ENCODE measurements around the gene S100PBP.

Gene S100PBP

DNA sequence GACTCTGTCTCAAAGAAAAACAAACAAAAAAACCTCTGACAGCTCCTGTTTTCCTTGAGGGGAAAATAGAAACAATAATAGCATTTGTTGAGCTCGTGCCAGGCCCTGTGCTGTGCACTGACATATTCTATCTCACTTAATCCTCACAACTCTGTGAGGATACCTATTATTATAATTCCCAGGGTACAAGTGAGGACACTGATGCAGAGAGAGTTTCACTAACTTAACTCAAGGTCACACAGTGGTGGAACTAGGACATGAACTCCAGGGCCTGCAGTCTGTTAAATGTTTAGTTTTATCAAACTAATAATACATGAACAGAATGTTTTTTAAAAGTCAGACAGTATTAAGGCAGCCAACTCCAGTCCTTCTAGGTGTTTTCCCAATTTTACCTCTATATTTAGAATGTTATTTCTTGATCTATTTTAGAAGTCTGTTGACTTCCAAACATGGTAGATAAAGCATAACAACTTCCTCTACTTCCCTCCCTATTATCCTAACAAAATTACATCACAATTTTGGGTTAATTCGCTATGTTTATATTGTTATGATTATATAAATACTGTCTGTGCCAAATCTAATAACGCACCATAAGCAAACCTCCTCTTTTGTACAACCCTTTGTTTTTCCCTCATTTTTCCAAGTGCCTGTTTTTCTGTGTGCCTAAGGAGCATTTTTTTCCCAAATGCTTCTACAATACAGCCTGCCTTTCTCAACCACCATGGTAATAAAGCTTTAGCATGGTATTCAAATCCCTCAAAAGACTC lies 48.4 kb downstream of the S100PBP start:
- H3K4me1 ChIP-seq (ENCODE audit: insufficient read depth, low read length) = peaks cover 8% of the 10 kb centered on the region
- H3K9me3 ChIP-seq (ENCODE audit: control insufficient read depth, insufficient read depth, low read length) = no peaks in the 10 kb centered on the region
- H3K9ac ChIP-seq (ENCODE audit: low read depth, low read length) = no peak overlapping the region
- no peaks in the 10 kb centered on the region for H3K36me3 ChIP-seq (ENCODE audit: insufficient read depth, low read length)

DNA sequence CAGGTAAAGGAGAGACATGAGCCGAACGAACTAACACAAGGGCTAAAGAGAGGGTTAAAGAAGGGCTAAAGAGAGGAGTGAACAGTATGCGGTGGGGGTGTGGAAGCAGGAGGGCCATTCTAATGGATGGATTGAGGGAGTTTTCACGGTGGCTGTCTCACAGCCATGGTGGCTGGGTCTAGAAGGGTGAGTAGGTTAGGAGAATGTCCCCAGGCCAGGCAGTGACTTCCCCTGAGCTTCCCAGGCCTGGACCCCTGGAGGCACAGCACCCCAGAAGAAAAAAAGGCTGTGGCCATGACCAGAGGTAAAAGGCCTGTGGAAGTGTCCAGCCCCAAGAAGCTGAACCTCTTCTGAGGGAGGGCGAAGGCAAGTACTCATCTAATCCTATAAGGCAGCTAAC lies 49.7 kb downstream of the S100PBP start:
- no peak overlapping the region for H3K9ac ChIP-seq (ENCODE audit: low read depth, low read length)
- peaks cover 4% of the 10 kb centered on the region; the same call in 1 of the 2 replicates for H3K4me1 ChIP-seq (ENCODE audit: insufficient read depth, low read length)
- H3K9me3 ChIP-seq (ENCODE audit: control insufficient read depth, insufficient read depth, low read length) = no peaks in the 10 kb centered on the region
- no peaks in the 10 kb centered on the region for H3K36me3 ChIP-seq (ENCODE audit: insufficient read depth, low read length)

DNA sequence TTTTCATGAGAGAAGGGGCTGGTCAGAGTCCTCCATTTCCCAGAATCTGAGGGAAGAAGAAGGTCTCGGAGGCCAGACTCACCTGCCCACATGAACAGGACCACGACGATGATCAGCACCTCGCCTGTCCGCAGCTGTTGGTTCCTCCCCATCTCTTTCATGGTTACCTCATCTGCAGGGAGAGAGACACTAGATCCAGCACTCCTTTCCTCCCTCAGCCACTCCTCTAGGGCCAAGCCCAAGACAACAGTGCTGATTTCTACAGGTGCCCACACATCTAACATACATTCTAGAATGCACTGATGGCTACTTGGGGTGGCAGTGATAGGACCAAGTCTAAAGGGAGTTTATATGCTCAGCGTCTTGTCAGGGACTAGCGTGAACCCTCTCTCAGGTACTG lies 50.2 kb downstream of the S100PBP start:
- Histone ChIP-seq H3K4me1 (ENCODE audit: insufficient read depth, low read length) (peaks cover 5% of the 10 kb centered on the region; the same call in 1 of the 2 replicates), H3K36me3 (ENCODE audit: insufficient read depth, low read length) (no peaks in the 10 kb centered on the region), H3K9me3 (ENCODE audit: control insufficient read depth, insufficient read depth, low read length) (no peaks in the 10 kb centered on the region), H3K9ac (ENCODE audit: low read depth, low read length) (no peak overlapping the region)

DNA sequence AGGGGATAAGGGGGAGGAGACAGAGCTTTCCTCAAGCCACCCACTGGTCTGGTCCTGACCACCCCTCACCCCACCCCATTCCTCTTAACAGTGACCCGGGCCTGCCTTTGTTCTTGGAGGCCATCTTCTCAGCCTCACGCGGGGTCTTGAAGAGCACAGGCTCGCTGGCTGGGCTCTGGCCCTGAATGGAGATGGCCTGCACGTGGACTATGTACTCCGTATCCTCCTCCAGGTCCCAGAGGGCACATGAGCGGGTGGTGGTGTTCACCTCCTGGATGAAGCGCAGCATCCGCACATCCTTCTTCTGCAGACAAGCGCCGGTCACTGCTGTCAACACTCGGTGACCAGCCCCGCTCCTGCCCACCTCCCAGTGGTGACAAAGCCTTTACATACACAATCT lies 50.6 kb downstream of the S100PBP start:
- Histone ChIP-seq H3K36me3 (ENCODE audit: insufficient read depth, low read length) (no peaks in the 10 kb centered on the region), H3K9me3 (ENCODE audit: control insufficient read depth, insufficient read depth, low read length) (no peaks in the 10 kb centered on the region), H3K9ac (ENCODE audit: low read depth, low read length) (no peak overlapping the region), H3K4me1 (ENCODE audit: insufficient read depth, low read length) (peaks cover 5% of the 10 kb centered on the region; the same call in 1 of the 2 replicates)

DNA sequence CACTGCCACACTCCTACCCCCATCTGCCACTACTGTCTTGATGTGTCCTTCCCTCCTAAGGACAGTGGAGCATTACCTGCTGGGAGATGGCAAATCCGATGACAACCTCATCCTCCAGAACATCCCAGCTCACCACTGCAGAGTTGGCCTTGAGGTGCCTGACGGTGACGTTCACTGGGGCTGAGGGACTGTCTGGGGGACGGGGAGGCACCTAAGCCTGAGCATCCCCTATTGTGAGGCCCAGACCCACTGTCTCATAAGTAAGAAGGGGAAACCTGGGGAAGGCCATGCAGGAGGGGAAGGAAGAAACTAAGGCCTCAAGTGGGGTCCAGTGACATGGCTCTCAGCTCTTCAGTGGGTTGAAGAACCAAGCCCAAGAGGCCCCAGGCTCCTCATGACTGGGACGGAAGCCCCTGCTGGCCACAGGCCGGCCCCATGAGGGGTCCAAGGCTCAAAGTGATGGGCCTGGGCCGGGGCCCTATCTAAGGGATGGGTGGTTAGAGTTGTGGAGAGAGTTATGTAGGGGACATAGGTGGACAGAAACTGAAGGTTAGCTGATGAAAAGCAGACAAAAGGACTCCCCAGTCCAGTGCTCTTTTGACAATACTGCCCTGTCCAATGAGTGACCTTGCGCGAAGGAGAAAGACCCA lies 51.5 kb downstream of the S100PBP start:
- Histone ChIP-seq H3K9ac (ENCODE audit: low read depth, low read length) (no peak overlapping the region), H3K4me1 (ENCODE audit: insufficient read depth, low read length) (peaks cover 5% of the 10 kb centered on the region; the same call in 1 of the 2 replicates), H3K36me3 (ENCODE audit: insufficient read depth, low read length) (no peaks in the 10 kb centered on the region), H3K9me3 (ENCODE audit: control insufficient read depth, insufficient read depth, low read length) (no peaks in the 10 kb centered on the region)

DNA sequence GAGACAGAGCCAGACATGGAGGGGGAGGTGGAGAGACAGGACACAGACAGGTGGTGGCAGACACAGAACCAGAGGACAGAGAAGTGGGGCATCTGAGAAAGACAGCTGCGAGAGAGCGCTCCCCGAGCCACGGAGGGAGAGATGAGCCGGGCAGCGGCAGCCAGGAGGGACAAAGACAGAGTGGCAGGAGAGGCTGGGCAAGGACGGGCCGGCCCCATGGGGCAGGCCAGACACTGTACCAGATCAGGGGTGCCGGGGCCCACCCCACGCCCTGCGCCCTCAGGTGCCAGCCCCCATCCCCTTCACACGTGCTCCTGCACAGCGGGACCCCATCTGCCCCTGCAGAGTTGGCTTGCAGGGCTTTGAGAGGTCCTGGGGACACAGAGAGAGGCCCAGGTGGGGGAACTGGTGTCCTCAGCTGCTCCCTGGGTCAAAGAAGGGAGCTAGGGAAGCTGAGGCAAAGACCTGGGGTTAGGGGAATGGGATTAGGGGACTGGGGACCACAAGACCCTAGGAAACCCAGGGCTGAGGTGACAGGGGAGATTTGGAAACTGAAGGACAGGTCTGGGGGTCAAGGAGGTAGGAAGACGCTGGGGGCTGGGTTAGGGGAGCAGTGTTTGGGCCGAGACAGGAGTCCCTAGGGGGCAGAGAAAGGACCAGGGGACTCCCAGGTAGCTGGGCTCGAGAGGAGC lies 52.6 kb downstream of the S100PBP start:
- Histone ChIP-seq H3K9me3 (ENCODE audit: control insufficient read depth, insufficient read depth, low read length) (no peaks in the 10 kb centered on the region), H3K4me1 (ENCODE audit: insufficient read depth, low read length) (peaks cover 6% of the 10 kb centered on the region), H3K9ac (ENCODE audit: low read depth, low read length) (no peak overlapping the region; the same call in 1 of the 2 replicates), H3K36me3 (ENCODE audit: insufficient read depth, low read length) (no peaks in the 10 kb centered on the region)

DNA sequence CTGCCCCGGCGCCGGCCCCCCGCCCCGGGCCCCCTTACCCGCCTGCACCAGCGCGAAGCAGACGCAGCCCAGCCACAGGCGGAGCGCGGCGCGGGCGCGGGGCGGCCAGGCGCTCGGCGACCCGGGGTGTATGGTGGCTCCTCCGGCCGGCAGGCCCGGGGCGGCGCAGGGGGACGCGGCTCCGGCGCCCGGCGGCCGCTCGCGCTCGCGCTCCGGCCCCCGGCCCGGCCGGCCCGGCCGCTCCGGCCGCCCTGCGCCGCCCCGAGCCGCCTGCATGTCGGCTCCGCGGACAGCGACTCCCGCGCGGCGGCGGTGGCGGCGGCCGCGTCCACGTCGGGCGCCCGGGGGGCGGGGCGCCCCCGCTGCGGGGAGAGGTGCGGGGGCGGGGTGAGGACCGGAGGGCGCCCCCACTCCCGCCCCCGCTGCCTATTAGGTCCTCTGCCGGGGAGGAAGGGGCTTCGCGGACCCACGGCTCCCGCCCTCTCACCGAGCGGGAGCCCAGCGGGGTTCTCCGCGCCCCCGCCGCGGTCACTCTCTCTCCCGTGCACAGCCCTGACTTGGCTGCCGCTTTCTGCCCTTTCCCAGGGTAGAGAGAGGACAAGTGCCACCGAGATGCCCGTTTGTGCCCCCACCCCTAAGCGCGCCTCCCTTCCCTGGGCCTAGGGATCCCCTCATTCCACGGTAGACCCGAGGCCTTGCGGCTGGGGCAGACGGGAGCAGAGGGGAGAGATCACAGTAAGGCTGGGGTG lies 53.3 kb downstream of the S100PBP start, which contains the start of gene FNDC5:
Gene FNDC5, minus strand, starts transcription at position 298 of the 749 bp plus-strand sequence.
- H3K36me3 ChIP-seq (ENCODE audit: insufficient read depth, low read length) = no peaks in the 10 kb centered on the region
- H3K4me1 ChIP-seq (ENCODE audit: insufficient read depth, low read length) = peaks cover 10% of the 10 kb centered on the region
- H3K9ac ChIP-seq (ENCODE audit: low read depth, low read length) = peak within 1 kb of the TSS; percentile 61; the same call in 1 of the 2 replicates
- H3K9me3 ChIP-seq (ENCODE audit: control insufficient read depth, insufficient read depth, low read length) = no peaks in the 10 kb centered on the region

DNA sequence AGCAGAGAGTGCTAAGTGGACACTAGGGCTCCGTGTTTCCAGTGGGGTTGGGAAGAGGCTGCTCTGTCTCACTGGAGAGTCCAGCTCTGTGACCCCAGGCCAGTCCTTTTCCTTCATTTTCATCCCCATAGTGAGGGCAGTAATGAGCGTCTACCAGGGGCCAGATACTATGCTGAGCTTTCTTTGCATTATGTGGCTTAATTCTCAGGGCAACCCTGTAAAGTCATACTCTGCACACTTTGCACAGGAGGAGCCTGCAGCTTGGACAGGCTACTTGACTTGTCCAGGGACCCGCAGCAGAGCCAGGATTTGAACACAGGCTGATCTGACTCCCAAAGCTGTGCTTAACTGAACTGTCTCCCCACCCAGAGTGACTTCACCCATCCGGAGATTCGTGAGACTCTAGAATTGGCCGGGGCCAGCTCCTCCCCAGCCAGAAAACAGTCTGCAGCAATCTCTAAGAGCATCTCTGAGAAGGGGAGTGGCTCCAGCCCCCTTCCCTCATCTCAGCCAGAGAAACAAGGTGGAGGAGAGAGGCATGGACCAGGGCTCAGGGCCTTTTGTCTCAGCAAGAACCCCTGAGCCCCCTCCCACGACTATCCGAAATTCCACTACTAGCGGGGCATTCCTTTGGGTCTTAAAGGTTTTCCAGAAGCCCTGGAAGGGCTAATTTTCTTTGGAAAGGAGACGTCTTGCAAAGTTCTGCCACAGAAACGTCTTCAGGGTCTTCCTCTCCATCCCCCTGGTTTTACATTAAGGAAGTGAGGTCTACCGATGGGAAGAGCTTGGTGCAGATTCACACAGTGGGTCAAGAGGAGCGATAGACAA lies 54.1 kb downstream of the S100PBP start:
- no peaks in the 10 kb centered on the region for H3K36me3 ChIP-seq (ENCODE audit: insufficient read depth, low read length)
- H3K9ac ChIP-seq (ENCODE audit: low read depth, low read length) = peak overlapping the region; percentile 61; the same call in 1 of the 2 replicates
- H3K9me3 ChIP-seq (ENCODE audit: control insufficient read depth, insufficient read depth, low read length) = no peaks in the 10 kb centered on the region
- peaks cover 15% of the 10 kb centered on the region for H3K4me1 ChIP-seq (ENCODE audit: insufficient read depth, low read length)

DNA sequence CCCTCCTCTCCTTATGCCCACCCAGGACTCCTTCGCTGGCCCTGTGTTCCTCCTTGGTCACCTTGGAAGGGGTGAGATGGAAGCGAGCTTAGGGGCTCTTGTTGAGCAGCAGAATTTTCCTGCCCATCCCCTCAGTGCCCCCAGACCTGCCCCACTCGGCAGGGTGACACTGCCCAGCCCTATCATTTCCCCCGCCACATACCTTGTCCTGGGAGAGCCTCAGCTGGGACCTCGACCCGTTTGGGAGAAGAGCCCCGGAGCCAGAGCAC lies 54.7 kb downstream of the S100PBP start:
- H3K9ac ChIP-seq (ENCODE audit: low read depth, low read length) = peak overlapping the region; percentile 28; the same call in 1 of the 2 replicates

DNA sequence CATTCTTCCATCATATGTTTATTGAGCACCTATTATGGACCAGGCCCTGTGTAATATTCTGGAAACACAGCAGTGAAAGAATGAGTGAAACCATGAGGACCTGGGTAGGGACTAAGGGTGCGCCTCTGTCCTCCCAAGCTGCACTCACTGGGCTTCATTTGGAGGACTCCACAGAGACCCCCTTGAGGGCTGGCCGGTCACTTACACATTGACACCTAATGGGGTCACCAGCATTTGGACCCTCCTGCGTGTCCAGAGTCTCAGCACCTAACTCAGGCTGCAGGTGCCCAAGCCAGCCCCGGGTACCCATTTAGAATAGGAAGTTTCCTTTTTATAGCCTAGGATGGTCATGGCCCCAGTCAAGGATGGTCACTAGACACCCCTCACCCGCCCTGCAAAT lies 56.0 kb downstream of the S100PBP start:
- no peaks in the 10 kb centered on the region for H3K36me3 ChIP-seq (ENCODE audit: insufficient read depth, low read length)
- H3K9ac ChIP-seq (ENCODE audit: low read depth, low read length) = no peak overlapping the region
- H3K9me3 ChIP-seq (ENCODE audit: control insufficient read depth, insufficient read depth, low read length) = no peaks in the 10 kb centered on the region
- H3K4me1 ChIP-seq (ENCODE audit: insufficient read depth, low read length) = peaks cover 20% of the 10 kb centered on the region

More for the DNA sequence above, 54.7 kb downstream of the S100PBP start:
- Histone ChIP-seq H3K36me3 (ENCODE audit: insufficient read depth, low read length) (no peaks in the 10 kb centered on the region), H3K4me1 (ENCODE audit: insufficient read depth, low read length) (peaks cover 15% of the 10 kb centered on the region), H3K9me3 (ENCODE audit: control insufficient read depth, insufficient read depth, low read length) (no peaks in the 10 kb centered on the region)

DNA sequence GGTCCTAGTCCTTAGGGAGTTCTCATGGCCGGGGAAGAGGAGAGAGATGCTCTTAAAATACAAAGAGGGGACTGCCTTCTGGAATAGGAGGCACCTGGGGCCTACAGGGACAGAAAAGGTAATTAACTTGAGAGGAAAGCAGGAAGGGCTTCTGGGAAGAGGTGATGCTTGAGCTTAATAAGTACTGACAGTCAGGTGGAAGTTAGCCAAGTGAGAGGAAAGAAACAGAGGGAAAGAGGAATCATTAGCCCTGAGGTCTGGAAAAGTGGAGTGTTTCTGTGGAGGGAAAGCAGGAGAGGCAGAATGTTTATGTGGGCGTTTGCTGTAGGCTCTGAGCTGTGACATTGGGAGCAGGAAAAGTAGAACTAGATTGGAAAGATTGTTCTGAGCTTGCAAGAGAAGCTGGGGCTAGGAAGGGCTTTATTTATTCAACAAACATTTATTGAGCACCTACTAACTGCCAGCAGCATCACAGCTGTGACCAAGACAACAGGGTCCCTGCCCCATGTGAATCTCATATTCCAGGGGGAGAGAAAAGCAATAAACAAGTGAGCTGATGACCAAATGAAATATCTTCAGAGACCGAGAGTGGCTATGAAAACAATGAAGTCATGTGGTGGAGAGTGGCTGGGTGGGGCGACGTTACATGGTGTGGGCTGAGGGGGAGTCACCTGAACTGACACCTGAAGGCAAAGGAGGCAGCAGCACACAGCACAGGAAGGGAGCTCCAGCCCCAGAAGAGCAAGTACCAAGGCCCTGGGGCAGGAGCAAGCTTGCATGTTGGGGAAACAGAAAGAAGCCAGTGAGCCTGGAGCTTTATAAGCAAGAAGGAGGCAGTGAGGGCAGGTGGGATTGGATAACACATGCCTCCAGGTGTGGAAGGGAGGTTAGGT lies 57.7 kb downstream of the S100PBP start:
- Histone ChIP-seq H3K9ac (ENCODE audit: low read depth, low read length) (no peak overlapping the region), H3K36me3 (ENCODE audit: insufficient read depth, low read length) (no peaks in the 10 kb centered on the region), H3K9me3 (ENCODE audit: control insufficient read depth, insufficient read depth, low read length) (no peaks in the 10 kb centered on the region), H3K4me1 (ENCODE audit: insufficient read depth, low read length) (peaks cover 22% of the 10 kb centered on the region)

DNA sequence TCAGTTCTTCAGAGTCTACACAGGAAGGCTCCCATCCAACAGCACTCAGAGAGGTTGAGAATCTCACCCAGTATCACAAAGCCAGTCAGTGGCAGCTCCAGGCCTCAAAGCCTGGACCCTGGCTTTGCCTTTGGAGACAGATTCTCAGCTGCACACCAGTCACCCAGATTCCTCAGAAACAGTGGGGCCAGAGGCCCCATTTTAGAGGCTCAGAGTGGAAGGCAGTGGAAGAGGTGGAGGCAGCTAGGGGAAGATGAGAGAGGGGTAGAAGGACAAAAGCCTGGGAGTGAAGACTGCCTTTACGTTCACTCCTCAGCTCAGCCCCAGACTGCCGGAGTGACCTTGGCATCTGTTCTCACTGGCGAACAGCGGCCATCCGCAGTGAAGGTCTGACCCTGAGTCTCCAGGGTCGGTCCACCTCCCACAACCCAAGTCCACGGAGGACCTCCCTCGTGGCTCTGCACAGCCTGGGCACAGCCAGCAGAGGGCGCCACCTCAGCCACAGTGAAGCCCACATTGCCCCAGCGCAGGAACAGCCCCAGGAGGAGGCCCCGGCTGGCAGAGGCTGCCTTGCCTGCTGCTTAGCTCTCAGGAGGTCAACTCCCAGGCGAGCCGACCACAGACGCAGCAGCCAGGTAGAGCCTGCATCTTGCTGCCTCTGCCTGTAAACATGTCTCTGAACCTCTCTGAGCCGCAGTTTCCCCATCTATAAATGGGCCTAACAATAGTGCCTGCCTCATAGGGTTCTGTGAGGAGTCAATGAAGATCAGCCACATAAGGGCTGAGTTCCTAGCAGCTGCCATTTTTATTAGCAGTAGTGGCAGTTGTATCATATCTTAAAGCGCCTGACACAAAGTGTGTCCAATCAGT lies 59.1 kb downstream of the S100PBP start:
- Histone ChIP-seq H3K9ac (ENCODE audit: low read depth, low read length) (no peak overlapping the region), H3K9me3 (ENCODE audit: control insufficient read depth, insufficient read depth, low read length) (no peaks in the 10 kb centered on the region), H3K4me1 (ENCODE audit: insufficient read depth, low read length) (peaks cover 22% of the 10 kb centered on the region), H3K36me3 (ENCODE audit: insufficient read depth, low read length) (no peaks in the 10 kb centered on the region)

Data from ES-I3 (cell line).